Measurements from ENCODE around the gene ARRDC2.
"Not testable (repeated sequence)": the region's sequence is repeated elsewhere in the genome, so short reads cannot be mapped to it uniquely, and the experiment has no call there.

ARRDC2 gene

GRCh38 chr19:17989425-17990094 is 18.4 kb upstream of the ARRDC2 start:
- DNase-seq (ENCODE audit: low spot score) = no peak

GRCh38 chr19:17993076-17993813 is 14.7 kb upstream of the ARRDC2 start:
- DNase-seq (ENCODE audit: low spot score) = no peak

GRCh38 chr19:17996826-17997316 is 11.1 kb upstream of the ARRDC2 start:
- peak; percentile 93 for DNase-seq (ENCODE audit: low spot score)

- DNase-seq (ENCODE audit: low spot score) = peak; percentile 38
Measured at GRCh38 chr19:17997969-17998826, 9.8 kb upstream of the ARRDC2 start.

GRCh38 chr19:17998827-17999150 is 9.2 kb upstream of the ARRDC2 start:
- DNase-seq (ENCODE audit: low spot score) = no peak

- DNase-seq (ENCODE audit: low spot score) = no peak
Measured at GRCh38 chr19:17999684-18000479, 8.1 kb upstream of the ARRDC2 start.

GRCh38 chr19:18000480-18000914 is 7.5 kb upstream of the ARRDC2 start:
- no peak for DNase-seq (ENCODE audit: low spot score)

GRCh38 chr19:18000915-18001776 is 6.8 kb upstream of the ARRDC2 start:
- DNase-seq (ENCODE audit: low spot score) = peak; percentile 91

GRCh38 chr19:18001777-18002345 is 6.1 kb upstream of the ARRDC2 start:
- no peak for DNase-seq (ENCODE audit: low spot score)

GRCh38 chr19:18002347-18002850 is 5.6 kb upstream of the ARRDC2 start:
- DNase-seq (ENCODE audit: low spot score) = no peak

GRCh38 chr19:18005750-18006149 is 2.2 kb upstream of the ARRDC2 start:
- not testable (repeated sequence) for DNase-seq (ENCODE audit: low spot score)

GRCh38 chr19:18007044-18007916 is 690 bp upstream of the ARRDC2 start:
- DNase-seq (ENCODE audit: low spot score) = peak; percentile 88

- DNase-seq (ENCODE audit: low spot score) = no peak
Measured at GRCh38 chr19:18008814-18009213, 844 bp downstream of the ARRDC2 start.

- DNase-seq (ENCODE audit: low spot score) = no peak
Measured at GRCh38 chr19:18009412-18010066, 1.6 kb downstream of the ARRDC2 start.

GRCh38 chr19:18010149-18010548 is 2.2 kb downstream of the ARRDC2 start:
- DNase-seq (ENCODE audit: low spot score) = no peak

GRCh38 chr19:18013210-18014111 is 5.5 kb downstream of the ARRDC2 start:
- no peak for DNase-seq (ENCODE audit: low spot score)

- DNase-seq (ENCODE audit: low spot score) = no peak
Measured at GRCh38 chr19:18014197-18014596, 6.2 kb downstream of the ARRDC2 start.

All from D341Med (cell line).